ENCODE data around the gene ACAP3.

Gene ACAP3

GRCh38 chr1:1330366-1331067 lies 22.8 kb upstream of the ACAP3 start:
- H3K4me3 ChIP-seq (ENCODE audit: control insufficient read depth, low read depth, low read length), result no peak overlapping the region
- no peak for TF ChIP-seq CTCF (conservative IDR thresholded peaks at IDR 0.05; ENCODE audit: control insufficient read depth, insufficient read depth, low read depth, low read length)
- no peak for DNase-seq (ENCODE audit: low read depth)

GRCh38 chr1:1329304-1330210 lies 21.8 kb upstream of the ACAP3 start:
- DNase-seq (ENCODE audit: low read depth), result no peak
- H3K4me3 ChIP-seq (ENCODE audit: control insufficient read depth, low read depth, low read length), result no peak overlapping the region
- no peak for TF ChIP-seq CTCF (conservative IDR thresholded peaks at IDR 0.05; ENCODE audit: control insufficient read depth, insufficient read depth, low read depth, low read length)

DNA sequence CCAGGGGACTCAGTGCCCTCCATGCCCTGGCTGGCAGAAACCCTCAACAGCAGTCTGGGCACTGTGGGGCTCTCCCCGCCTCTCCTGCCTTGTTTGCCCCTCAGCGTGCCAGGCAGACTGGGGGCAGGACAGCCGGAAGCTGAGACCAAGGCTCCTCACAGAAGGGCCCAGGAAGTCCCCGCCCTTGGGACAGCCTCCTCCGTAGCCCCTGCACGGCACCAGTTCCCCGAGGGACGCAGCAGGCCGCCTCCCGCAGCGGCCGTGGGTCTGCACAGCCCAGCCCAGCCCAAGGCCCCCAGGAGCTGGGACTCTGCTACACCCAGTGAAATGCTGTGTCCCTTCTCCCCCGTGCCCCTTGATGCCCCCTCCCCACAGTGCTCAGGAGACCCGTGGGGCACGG lies 20.5 kb upstream of the ACAP3 start:
- no peak for TF ChIP-seq CTCF (conservative IDR thresholded peaks at IDR 0.05; ENCODE audit: control insufficient read depth, insufficient read depth, low read depth, low read length)
- DNase-seq (ENCODE audit: low read depth), result no peak
- H3K4me3 ChIP-seq (ENCODE audit: control insufficient read depth, low read depth, low read length), result no peak overlapping the region

GRCh38 chr1:1327291-1327690 lies 19.6 kb upstream of the ACAP3 start:
- no peak for DNase-seq (ENCODE audit: low read depth)
- no peak for TF ChIP-seq CTCF (conservative IDR thresholded peaks at IDR 0.05; ENCODE audit: control insufficient read depth, insufficient read depth, low read depth, low read length)
- H3K4me3 ChIP-seq (ENCODE audit: control insufficient read depth, low read depth, low read length), result no peak overlapping the region

DNA sequence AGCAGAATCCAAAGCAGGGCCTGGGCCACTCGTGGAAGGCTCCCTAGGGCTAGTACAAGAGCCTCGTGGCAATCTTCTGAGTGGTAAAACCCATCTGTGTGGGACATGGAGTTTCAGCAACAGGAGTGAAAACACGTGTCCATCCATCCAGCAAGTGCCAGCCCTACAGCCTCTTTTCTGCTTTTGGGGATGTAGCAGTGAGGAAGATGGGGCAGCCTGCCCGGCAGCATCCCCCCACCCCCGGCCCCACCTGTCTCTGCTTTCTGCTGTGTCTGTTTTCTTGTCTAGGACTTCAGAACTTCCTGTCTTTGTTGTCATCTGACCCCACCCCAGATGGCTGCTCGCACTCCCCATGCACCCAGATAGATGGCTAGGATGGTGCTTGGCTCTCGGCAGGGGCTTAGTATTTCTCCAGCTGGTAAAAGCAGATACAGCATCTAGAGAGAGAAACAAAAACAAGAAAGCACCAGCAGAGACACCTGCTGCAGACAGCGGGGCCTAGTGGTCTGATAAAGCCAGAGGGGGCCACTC lies 18.4 kb upstream of the ACAP3 start:
- TF ChIP-seq CTCF (conservative IDR thresholded peaks at IDR 0.05; ENCODE audit: control insufficient read depth, insufficient read depth, low read depth, low read length), result no peak
- H3K4me3 ChIP-seq (ENCODE audit: control insufficient read depth, low read depth, low read length), result no peak overlapping the region
- DNase-seq (ENCODE audit: low read depth), result no peak

DNA sequence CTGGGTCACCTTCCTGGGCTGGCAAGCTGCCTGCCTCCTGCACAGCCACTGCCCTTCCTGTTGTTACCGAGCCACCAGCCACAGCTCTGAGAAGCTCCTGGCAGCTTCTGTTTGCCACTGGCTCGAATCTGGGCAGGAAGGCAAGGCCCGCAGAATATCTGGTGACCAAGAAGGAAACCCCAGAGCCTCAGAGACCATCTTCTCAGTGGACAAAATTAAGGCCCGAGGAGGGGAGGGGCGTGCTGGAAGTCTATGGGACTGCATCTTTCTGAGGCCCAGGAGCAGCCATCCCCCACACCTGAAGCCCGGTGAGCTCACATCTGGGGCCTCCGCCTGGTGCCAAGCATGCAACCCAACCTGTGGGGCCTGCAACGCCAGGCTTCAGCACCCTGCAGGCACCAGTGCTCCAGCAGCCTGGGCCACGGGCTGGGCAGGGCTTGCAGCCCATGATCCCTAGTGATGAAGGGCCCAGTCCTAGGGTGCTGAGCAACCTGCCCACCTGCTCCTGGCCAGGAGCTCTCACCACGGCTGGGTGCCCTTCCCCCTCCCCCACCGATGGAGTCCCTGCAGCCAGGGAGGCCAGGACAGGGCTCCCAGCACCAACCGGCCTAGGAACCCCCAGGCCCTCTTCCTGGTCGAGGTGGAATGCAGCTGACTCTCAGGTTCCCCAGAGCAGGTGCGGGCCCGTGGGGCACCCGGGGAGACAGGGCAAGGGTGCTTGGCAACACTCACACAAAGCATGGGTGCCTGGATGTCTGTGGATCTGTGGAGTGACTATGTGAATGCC lies 17.8 kb upstream of the ACAP3 start:
- no peak for TF ChIP-seq CTCF (conservative IDR thresholded peaks at IDR 0.05; ENCODE audit: control insufficient read depth, insufficient read depth, low read depth, low read length)
- no peak for DNase-seq (ENCODE audit: low read depth)
- H3K4me3 ChIP-seq (ENCODE audit: control insufficient read depth, low read depth, low read length), result peak overlapping the region; percentile 71
